GM23338 (cell line): ENCODE measurements around the gene HHAT.

ENCODE experiments used
- POLR2AphosphoS5 ChIP-seq: IDR thresholded peaks from 2 replicates; pipeline ENCODE4 v1.6.1; 2016; ENCODE audit warnings: antibody characterized with exemption, low read depth
- TF ChIP-seq, protein P1 (sequence below), 2 experiments: fragments of 200-600 bp in 1 of 2; sonication (generic) in 1 of 2; conservative IDR thresholded peaks; 2 replicates each; pipeline versions ENCODE4 v1.5.1 to v1.6.1; 2016 to 2017; ENCODE audit warnings: antibody characterized with exemption in 2 of 2, low read depth in 2 of 2, mild to moderate bottlenecking in 2 of 2, moderate library complexity in 1 of 2

DNA sequence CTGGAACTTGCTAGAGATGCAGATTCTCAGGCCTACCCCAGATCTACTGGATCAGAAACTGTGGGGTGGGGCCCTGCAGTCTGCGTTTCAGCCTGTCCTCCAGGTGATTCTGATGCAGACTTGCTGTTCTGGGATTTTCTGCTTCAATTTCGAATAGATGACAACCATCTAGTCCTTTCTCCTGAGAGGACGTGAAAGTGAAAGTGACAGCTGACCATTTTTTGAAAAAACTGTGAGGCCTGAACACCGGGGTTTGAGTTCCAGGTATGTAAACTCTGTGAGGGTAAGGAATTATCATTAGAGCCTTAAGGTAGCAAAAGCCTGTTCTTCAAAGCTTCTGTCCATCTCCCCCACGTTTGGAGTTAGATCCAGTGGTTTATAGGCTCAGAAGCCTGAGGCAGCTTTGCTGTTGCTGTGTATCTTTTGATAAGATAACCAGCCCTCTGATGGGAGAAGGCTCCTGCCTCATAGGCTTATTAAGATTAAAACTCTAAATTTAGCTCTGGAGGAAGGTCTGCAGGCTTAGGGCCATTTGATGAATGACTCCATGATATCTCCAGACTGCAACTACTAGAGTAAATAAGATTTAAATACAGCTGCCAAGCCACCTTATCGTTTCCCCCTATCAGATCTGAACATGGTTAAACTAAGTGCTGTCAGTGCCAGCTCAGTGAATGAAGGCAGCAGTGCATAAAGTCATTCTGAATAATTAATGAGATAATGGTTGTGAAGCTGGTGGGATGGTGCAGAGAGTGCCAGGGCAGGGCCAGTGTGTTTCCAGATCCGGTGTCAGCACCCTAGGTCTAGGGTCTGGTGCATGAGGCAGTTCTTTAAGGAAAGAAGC is 335.2 kb downstream of the HHAT start:
- TF ChIP-seq, protein P1, sequence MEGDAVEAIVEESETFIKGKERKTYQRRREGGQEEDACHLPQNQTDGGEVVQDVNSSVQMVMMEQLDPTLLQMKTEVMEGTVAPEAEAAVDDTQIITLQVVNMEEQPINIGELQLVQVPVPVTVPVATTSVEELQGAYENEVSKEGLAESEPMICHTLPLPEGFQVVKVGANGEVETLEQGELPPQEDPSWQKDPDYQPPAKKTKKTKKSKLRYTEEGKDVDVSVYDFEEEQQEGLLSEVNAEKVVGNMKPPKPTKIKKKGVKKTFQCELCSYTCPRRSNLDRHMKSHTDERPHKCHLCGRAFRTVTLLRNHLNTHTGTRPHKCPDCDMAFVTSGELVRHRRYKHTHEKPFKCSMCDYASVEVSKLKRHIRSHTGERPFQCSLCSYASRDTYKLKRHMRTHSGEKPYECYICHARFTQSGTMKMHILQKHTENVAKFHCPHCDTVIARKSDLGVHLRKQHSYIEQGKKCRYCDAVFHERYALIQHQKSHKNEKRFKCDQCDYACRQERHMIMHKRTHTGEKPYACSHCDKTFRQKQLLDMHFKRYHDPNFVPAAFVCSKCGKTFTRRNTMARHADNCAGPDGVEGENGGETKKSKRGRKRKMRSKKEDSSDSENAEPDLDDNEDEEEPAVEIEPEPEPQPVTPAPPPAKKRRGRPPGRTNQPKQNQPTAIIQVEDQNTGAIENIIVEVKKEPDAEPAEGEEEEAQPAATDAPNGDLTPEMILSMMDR (conservative IDR thresholded peaks at IDR 0.05; ENCODE audit: low read depth in 2 of 2) = no peak
- TF ChIP-seq POLR2AphosphoS5 = no peak
